ENCODE measurements around the gene RGL2.
"Not testable (repeated sequence)": the region's sequence is repeated elsewhere in the genome, so short reads cannot be mapped to it uniquely, and the experiment has no call there.

RGL2 gene

DNA sequence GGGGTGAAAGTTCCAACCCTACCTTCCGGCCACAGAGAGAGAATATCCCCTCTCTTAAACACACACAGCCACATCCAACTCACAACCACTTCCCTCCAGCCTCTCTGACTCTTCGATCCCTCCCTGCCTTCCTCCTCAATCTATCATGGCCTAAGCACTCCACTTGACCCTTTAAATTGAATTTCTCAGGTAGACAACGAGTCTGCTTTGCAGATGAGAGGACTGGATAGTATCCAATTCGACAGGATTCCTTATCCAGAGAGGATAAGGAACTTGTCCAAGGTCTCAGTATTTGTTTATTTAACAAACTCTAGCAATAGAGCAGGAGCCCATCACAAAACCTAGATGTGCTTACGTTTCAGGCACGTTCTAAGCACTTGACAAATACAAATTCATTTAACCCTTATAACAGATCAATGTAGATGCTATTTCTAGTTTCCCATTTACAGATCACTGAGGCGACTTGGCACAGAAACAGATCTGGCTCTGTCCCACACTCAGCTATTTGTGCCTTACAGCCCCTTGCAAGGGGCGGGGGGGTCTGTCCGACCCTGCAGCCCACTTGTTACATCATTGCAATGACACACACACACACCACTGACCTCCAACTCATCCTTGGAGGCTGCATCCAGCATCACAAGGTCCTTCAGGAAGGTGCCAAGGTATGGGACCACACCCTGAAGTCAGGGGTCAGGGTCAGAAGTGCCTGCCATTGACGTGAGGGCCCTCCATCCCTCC, 4.5 kb downstream of the RGL2 start:
- in situ Hi-C loops (cut with MboI; ENCODE audit: low sequenced_read_pairs): no loop called here

DNA sequence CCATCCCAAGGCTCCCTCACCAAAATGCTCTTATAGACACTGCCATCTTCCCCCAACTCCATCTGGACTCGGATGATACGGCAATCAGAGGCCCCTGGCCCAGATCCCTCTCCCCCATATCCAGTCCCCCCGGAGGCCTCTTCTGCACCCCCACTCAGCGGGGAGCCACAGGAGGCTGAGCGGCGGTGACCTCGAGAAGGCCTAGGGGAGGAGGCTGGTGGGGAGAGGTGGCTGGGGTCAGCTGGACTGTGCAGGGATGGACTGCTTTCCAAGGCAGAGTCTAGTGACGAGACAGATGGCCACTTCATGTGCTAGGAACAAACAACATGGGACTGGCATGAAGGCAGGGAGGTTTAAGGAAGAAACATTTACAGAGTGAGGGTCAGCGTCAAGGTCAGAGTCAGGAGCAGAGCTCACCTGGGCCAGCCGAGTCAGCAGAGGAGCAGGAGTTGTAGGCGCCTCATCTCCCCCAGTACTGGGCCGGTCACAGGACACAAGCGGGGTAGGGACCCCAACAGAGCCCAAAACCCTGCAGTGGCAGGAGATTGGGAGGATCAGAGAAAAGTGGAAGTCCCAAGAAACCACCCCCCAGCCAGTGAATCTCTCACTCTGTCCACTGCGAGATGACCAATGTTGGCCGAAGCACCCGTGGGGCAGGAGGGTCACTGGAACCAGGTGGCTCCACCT, 5.6 kb downstream of the RGL2 start:
- in situ Hi-C loops (cut with MboI; ENCODE audit: low sequenced_read_pairs): no loop called here

DNA sequence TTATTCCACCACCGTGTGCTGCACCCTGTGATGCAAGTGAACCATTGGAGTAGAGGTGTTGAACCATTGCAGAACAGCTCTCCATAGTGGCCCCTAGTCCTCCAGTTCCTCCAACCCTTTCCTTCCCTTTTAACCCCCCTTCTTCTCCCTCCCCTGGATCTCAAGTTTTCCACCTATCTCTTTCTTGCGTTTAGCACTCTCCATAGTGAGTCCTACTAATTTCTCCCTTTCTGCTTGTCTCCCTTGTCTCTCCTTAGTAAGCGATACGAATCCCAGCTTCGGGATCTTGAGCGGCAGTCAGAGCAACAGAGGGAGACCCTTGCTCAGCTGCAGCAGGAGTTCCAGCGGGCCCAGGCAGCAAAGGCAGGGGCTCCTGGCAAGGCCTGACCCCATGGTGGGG, 8.3 kb downstream of the RGL2 start:
- in situ Hi-C loops (cut with MboI; ENCODE audit: low sequenced_read_pairs): no loop called here

DNA sequence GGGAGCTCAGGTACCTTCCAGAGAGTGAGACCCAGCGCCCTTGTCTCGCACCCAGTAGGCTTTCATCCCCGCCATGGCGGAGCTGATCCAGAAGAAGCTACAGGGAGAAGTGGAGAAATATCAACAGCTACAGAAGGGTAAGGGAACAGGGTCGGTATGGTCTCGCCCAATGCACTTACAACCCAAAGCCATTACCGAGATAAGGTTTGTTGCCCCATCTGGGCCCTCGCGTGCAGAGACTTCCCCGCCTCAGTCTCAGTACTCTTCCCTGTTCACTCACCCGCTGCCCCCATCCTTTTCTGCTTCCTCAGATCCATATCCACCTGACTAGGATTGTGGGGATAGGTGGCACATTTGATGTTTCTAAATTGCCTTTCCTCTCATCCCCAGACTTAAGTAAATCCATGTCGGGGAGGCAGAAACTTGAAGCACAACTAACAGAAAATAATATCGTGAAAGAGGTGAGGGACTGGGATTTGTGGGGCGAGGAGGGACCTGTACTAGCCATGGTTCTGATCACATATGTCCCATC, 8.9 kb downstream of the RGL2 start:
- in situ Hi-C loops (cut with MboI; ENCODE audit: low sequenced_read_pairs): no loop called here

- in situ Hi-C loops (cut with MboI; ENCODE audit: low sequenced_read_pairs): no loop called here
These were observed 9.6 kb downstream of the RGL2 start, which contains the start of the genes PFDN6 and WDR46 for GRCh38 chr6:33288921-33289783. Gene PFDN6 (plus strand): TSS chr6:33289601. CDS start chr6:33289857, 256 bp downstream. Gene WDR46 (minus strand): TSS chr6:33289239. CDS start chr6:33289170, 69 bp downstream.

GRCh38 chr6:33288141-33288920, 10.4 kb downstream of the RGL2 start:
- in situ Hi-C loops (cut with MboI; ENCODE audit: low sequenced_read_pairs): no loop called here

DNA sequence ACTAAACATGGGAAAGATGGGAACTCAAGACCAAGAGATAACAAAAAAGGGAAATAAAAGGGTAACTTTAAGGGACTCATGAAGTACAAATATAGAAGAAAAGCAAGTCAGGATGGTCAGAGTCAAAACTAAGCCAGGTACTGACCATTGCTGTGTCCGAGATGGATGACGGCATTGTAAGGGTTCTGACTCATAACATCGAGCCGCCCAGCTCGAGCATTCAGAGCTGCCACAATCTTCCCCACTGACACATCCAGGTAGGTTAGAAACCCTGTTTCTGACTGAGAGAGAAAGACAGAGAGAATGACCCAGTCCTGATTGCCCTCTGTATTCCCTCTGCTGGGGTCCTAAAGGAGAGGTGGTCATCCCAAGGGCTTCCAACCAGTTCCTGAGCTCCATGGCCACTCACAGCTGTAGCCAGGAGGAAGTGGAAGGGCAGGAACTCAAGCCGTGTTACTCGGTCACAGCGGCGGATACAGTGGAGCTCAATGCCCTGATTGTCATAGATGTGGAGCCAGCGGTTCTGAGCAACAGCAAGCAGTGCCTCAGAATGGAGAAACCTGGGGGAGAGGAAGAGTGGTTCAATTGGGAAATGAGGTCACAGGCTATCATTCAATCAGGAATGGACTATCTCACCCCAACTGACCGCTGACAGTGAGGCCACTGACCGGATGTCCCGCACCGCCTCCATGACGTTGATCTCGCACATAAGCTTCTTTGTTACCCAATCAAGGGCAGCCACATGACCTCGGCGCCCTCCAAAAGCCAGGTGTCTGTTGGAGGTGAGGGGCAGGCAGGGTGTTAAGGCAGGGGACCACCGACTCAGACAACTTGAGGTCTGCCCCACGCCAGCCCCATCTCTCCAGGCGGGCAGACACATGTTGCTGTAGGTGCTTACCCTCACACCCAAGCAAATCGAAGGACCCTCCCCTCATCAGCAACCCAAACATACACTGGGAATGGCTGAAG, 11.5 kb downstream of the RGL2 start:
- in situ Hi-C loops (cut with MboI; ENCODE audit: low sequenced_read_pairs): no loop called here

DNA sequence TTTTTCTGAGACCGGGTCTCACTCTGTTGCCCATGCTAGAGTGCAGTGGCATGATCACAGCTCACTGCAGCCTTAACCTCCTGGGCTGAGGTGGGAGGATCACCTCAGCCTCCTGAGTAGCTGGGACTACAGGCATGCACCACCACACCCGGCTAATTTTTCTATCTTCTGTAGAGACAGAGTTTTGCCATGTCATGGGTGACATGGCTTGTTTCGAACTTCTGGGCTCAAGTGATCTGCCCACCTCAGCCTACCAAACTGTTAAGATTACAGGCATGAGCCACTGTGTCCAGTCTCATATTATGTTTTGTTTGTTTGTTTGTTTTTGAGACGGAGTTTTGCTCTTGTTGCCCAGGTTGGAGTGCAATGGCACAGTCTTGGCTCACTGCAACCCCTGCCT, 13.5 kb downstream of the RGL2 start:
- in situ Hi-C loops (cut with MboI; ENCODE audit: low sequenced_read_pairs): not testable (repeated sequence)

- in situ Hi-C loops (cut with MboI; ENCODE audit: low sequenced_read_pairs): no loop called here
These were observed 18.2 kb downstream of the RGL2 start for GRCh38 chr6:33280539-33280938.

DNA sequence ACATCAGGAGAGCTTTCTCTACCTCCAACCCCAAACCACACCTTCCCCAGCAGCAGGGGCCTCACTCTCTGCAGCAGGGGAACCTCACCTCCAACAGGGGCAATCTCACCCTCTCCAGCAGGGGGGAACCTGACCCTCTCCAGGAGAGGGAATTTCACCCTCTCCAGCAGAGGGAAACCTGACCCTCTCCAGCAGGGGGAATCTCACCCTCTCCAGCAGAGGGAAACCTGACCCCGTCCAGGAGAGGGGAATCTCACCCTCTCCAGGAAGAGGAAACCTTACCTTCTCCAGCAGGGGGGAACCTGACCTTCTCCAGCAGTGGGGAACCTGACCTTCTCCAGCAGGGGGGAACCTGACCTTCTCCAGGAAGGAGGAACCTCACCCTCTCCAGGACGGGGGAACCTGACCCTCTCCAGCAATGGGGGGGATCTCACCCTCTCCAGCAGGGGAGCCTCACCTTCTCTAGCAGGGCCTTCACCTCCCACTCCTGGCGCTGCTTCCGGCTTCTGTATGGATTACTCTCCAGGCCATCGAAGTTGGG, 18.7 kb downstream of the RGL2 start:
- in situ Hi-C loops (cut with MboI; ENCODE audit: low sequenced_read_pairs): no loop called here

- in situ Hi-C loops (cut with MboI; ENCODE audit: low sequenced_read_pairs): no loop called here
These were observed 19.5 kb downstream of the RGL2 start for GRCh38 chr6:33279257-33279695.

GRCh38 chr6:33278810-33279209, 19.9 kb downstream of the RGL2 start:
- in situ Hi-C loops (cut with MboI; ENCODE audit: low sequenced_read_pairs): no loop called here

GRCh38 chr6:33278392-33278741, 20.4 kb downstream of the RGL2 start:
- in situ Hi-C loops (cut with MboI; ENCODE audit: low sequenced_read_pairs): no loop called here

DNA sequence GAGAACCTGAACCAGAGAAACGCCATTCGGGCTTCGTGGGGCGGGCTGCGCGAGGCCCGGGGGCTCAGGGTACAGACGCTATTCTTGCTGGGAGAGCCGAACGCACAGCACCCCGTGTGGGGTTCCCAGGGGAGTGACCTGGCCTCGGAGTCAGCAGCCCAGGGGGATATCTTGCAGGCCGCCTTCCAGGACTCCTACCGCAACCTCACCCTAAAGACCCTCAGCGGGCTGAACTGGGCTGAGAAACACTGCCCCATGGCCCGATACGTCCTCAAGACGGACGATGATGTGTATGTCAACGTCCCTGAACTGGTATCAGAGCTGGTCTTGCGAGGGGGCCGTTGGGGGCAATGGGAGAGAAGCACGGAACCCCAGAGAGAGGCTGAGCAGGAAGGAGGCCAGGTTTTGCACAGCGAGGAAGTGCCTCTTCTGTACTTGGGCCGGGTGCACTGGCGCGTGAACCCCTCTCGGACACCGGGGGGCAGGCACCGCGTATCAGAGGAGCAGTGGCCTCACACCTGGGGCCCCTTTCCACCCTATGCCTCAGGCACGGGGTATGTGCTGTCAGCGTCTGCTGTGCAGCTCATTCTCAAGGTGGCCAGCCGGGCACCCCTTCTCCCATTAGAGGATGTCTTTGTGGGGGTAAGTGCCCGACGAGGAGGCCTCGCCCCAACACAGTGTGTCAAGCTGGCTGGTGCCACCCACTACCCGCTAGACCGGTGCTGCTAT, 20.9 kb downstream of the RGL2 start:
- in situ Hi-C loops (cut with MboI; ENCODE audit: low sequenced_read_pairs): no loop called here

DNA sequence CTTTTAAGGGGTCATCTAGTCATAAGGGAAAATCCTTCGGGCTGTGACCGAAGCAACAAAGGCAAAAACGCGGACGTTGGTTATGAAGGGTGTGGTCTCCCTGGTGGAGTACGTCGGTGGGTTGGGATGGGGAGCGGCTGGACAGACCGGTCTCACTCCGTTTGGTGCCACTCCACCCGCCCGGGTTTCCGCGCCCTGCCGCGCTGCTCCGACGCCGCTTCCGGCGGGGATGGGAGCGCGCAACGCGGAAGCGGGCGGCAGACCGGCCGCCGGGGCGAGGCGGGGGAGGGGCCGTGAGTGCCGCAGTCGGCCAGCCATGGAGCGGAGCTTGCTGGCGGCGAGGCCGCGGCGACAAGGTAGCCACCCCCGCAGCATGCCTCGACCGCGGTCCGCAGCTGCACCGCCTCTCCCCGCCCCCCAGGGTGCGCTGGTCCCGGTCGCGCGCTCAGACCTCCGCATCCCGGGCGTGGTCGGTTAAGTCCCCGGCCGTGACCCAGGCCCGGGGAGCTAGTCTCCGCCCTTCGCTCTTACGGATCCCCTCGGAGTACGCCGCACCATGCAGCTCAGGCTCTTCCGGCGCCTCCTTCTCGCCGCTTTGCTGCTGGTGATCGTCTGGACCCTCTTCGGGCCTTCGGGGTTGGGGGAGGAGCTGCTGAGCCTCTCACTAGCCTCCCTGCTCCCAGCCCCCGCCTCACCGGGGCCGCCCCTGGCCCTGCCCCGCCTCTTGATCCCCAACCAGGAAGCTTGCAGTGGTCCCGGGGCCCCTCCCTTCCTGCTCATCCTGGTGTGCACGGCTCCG, 21.7 kb downstream of the RGL2 start, which contains the start of gene B3GALT4:
B3GALT4 (plus strand) TSS at position 260 of the 799 bp plus-strand sequence; CDS start at position 557, 297 bp downstream.
- in situ Hi-C loops (cut with MboI; ENCODE audit: low sequenced_read_pairs): no loop called here

DNA sequence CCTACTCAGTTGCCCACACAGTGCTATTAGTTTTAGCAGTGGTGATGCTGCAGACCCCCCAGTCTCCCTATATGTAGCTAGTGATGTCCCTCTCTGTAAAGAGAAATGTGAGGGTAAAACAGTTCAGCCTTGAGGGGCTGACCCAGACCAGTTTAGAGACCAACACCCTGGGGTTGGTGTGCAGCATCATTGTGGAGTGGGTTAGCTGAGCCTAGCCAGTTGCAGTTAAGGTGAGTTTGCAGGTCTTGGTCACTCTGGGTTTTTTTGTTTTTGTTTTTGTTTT, 22.2 kb downstream of the RGL2 start:
- in situ Hi-C loops (cut with MboI; ENCODE audit: low sequenced_read_pairs): no loop called here

- in situ Hi-C loops (cut with MboI; ENCODE audit: low sequenced_read_pairs): not testable (repeated sequence)
These were observed 22.8 kb downstream of the RGL2 start for GRCh38 chr6:33275795-33276580.

Measured in HL-60/S4 treated with retinoic acid at 250 ng/mL for 4 days and 3 days (cell line).